Upper lobe of left lung (tissue), 6 donors: ENCODE results near the gene DDX18. TPM values are rescaled to one million over a fixed set of nuclear protein-coding genes. Genes with fewer than 3 reads are reported as not detected.

Source experiments
- ATAC-seq, 2 donors: fragments of 200-7000 bp; cut with Tn5 transposase; one replicate each; pipeline ENCODE4 v1.9.1; 2022; ENCODE audit warnings: mild to moderate bottlenecking in 2 of 2, moderate library complexity in 2 of 2; ENCODE audit not compliant: low FRiP score in 2 of 2
- DNase-seq, 2 donors: peaks; one replicate each; pipeline ENCODE4 v3.0.0-alpha.2; 2019 to 2020
- H3K27ac ChIP-seq, 4 donors: fragments of 200-600 bp; sonication (generic); one replicate each; pipeline ENCODE4 v1.5.1; 2016 to 2019
- H3K27me3 ChIP-seq, 4 donors: fragments of 200-600 bp; sonication (generic); one replicate each; pipeline ENCODE4 v1.5.1; 2017 to 2019
- H3K36me3 ChIP-seq, 4 donors: fragments of 200-600 bp; sonication (generic); one replicate each; pipeline ENCODE4 v1.5.1; 2016 to 2019
- H3K4me1 ChIP-seq, 4 donors: fragments of 200-600 bp; sonication (generic); one replicate each; pipeline ENCODE4 v1.5.1; 2018 to 2019
- H3K4me3 ChIP-seq, 4 donors: fragments of 200-600 bp; sonication (generic); one replicate each; pipeline ENCODE4 v1.5.1; 2017 to 2019; ENCODE audit warnings: mild to moderate bottlenecking in 2 of 4, moderate library complexity in 1 of 4
- H3K9me3 ChIP-seq, 4 donors: fragments of 200-600 bp; sonication (generic); one replicate each; pipeline ENCODE4 v1.5.1; 2018 to 2019
- EP300 ChIP-seq, 4 donors: sonication (generic); formaldehyde crosslinking; IDR thresholded peaks; one replicate each; pipeline ENCODE4 v1.5.1; 2017; ENCODE audit warnings: antibody characterized with exemption in 4 of 4, control low read depth in 2 of 4
- POLR2A ChIP-seq, 4 donors: fragments of 450-650 bp; IDR thresholded peaks; one replicate each; pipeline ENCODE4 v1.5.1; 2016 to 2017; ENCODE audit warnings: antibody characterized with exemption in 4 of 4, mild to moderate bottlenecking in 2 of 4
- POLR2AphosphoS5 ChIP-seq, 2 donors: sonication (generic); formaldehyde crosslinking; IDR thresholded peaks; one replicate each; pipeline ENCODE4 v1.5.1; 2017; ENCODE audit warnings: antibody characterized with exemption in 2 of 2
- WGBS, 2 donors: methylation state at CpG; one replicate each; pipeline ENCODE4 v1.1.5; 2017 to 2018; 5-methylcytosine and 5-hydroxymethylcytosine counted together
- total RNA-seq, 6 donors: library from RNA; depleted of rRNA in 4 of 6; stranded (reverse); fragments of >200 nt in 4 of 6; gene quantifications; one replicate each; pipeline versions ENCODE4 v1.1.0 to v1.2.1, GENCODE V29; 2016 to 2021
- TF ChIP-seq, protein P1 (sequence below), 6 experiments: fragments of 450-650 bp in 4 of 6; fragments of 200-600 bp in 2 of 6; sonication (generic) in 2 of 6; IDR thresholded peaks; one replicate each; pipeline ENCODE4 v1.5.1; 2016 to 2019; ENCODE audit warnings: antibody characterized with exemption in 6 of 6
- donor health status: DM: no; HTN: no; CAD: no; lungs with moderate emphysema.
- donor health status: DM: no; HTN: yes; CAD: no; lungs with severe emphysema.

DDX18 gene
- total RNA-seq, 6 donors from 2014 or later = 16.4 to 65.8 (median 46.7) TPM

DNA sequence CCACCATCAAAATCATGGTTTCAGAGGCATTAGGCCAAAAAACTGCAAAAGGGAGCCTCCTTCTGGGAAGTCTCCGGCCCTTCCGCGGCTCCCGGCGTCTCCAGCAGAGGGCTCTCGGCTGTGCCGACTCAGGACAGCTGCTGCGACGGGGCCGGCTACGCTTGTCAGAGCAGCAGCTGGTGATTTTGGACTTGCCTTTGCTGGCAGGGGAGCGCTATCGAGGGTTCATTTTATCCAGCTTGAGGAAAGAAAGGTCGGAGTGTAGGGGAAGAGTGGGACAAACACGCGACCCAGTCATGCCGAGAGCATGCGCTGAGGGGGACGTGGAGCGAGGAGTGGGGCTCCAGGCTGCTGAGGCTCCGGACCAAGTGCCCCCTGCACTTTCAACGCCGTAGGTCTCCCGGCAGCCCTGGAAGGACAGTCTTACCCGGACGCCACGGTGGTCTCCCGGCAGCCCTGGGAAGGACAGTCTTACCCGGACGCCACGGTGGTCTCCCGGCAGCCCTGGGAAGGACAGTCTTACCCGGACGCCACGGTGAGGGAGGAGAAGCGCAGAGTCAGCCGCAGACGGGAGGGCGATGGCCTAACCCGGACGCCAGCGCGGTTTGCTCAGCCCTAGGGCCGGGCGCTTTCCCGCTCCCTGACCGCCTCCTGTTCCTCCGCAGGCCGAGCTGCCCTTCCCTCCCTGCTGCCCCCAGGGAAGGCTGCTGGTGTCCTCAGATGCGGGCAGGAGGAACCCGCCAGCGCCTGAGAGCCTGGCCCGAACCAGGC lies 21.7 kb downstream of the DDX18 start:
- H3K9me3 ChIP-seq = no peaks in the 10 kb centered on the region
- peaks cover 6 to 11% (median 7%) of the 10 kb centered on the region in 4 donors for H3K4me1 ChIP-seq
- 5 to 9% methylated on average over 16 to 46 of the region's 53 CpGs for whole genome bisulfite sequencing, 2 donors
- ATAC-seq = peak; percentile 93 to 96
- TF ChIP-seq, protein P1, sequence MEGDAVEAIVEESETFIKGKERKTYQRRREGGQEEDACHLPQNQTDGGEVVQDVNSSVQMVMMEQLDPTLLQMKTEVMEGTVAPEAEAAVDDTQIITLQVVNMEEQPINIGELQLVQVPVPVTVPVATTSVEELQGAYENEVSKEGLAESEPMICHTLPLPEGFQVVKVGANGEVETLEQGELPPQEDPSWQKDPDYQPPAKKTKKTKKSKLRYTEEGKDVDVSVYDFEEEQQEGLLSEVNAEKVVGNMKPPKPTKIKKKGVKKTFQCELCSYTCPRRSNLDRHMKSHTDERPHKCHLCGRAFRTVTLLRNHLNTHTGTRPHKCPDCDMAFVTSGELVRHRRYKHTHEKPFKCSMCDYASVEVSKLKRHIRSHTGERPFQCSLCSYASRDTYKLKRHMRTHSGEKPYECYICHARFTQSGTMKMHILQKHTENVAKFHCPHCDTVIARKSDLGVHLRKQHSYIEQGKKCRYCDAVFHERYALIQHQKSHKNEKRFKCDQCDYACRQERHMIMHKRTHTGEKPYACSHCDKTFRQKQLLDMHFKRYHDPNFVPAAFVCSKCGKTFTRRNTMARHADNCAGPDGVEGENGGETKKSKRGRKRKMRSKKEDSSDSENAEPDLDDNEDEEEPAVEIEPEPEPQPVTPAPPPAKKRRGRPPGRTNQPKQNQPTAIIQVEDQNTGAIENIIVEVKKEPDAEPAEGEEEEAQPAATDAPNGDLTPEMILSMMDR (IDR thresholded peaks at IDR 0.05) = peak; percentile 61 to 77 (median 68)
- no peak for TF ChIP-seq POLR2A (IDR thresholded peaks at IDR 0.05)
- no peaks in the 10 kb centered on the region for H3K27me3 ChIP-seq
- DNase-seq = peak; percentile 84 to 95
- H3K4me3 ChIP-seq = peak overlapping the region; percentile 3 to 52 (median 42)
- H3K27ac ChIP-seq = peak overlapping the region; percentile 22 to 69 (median 50)
- H3K36me3 ChIP-seq = peaks cover 0 to 22% (median 4%) of the 10 kb centered on the region in 4 donors

DNA sequence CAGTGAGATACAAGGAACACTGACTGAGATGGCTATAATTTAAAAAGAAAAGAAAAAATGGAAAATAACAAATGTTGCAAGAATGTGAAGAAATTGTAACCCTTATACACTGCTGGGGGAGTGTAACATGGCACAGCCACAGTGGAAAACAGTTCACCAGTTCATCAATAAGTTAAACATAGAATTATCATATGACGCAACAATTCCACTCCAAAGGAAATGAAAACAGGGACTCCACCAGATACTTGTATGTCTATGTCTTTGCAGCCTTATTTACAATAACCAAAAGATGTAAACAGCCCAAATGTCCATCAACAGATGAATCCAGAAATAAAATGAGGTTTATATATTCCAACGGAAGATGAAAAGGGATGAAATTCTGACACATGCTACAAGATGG lies 30.8 kb downstream of the DDX18 start:
- TF ChIP-seq EP300 (IDR thresholded peaks at IDR 0.05) (no peak), POLR2A (IDR thresholded peaks at IDR 0.05) (no peak), POLR2AphosphoS5 (IDR thresholded peaks at IDR 0.05) (no peak)
- 76 to 80% methylated on average over 2 of the region's 2 CpGs for WGBS, 2 donors

GRCh38 chr2:117850015-117850414 lies 35.5 kb downstream of the DDX18 start:
- TF ChIP-seq EP300 (IDR thresholded peaks at IDR 0.05) = no peak
- TF ChIP-seq POLR2A (IDR thresholded peaks at IDR 0.05) = no peak
- TF ChIP-seq, protein P1 (IDR thresholded peaks at IDR 0.05) = no peak
- Histone ChIP-seq H3K4me3 (no peak overlapping the region), H3K4me1 (no peaks in the 10 kb centered on the region), H3K27me3 (no peaks in the 10 kb centered on the region), H3K9me3 (no peaks in the 10 kb centered on the region), H3K36me3 (no peaks in the 10 kb centered on the region), H3K27ac (no peak overlapping the region)
- DNase-seq (no peak), ATAC-seq (no peak)
- 11 to 14% methylated on average over 7 of the region's 7 CpGs for WGBS, 2 donors

More for the DNA sequence above, 30.8 kb downstream of the DDX18 start:
- H3K4me3 ChIP-seq = no peak overlapping the region
- DNase-seq (no peak), ATAC-seq (no peak)
- H3K27me3 ChIP-seq = no peaks in the 10 kb centered on the region
- no peaks in the 10 kb centered on the region for H3K4me1 ChIP-seq
- H3K9me3 ChIP-seq = no peaks in the 10 kb centered on the region
- no peaks in the 10 kb centered on the region for H3K36me3 ChIP-seq
- no peak overlapping the region for H3K27ac ChIP-seq

- H3K4me3 ChIP-seq = no peak overlapping the region
- H3K4me1 ChIP-seq = no peaks in the 10 kb centered on the region
- H3K27me3 ChIP-seq = no peaks in the 10 kb centered on the region
- H3K9me3 ChIP-seq = no peaks in the 10 kb centered on the region
- ATAC-seq = no peak
- no peak overlapping the region for H3K27ac ChIP-seq
- no peak for TF ChIP-seq POLR2A (IDR thresholded peaks at IDR 0.05)
- no peak for TF ChIP-seq POLR2AphosphoS5 (IDR thresholded peaks at IDR 0.05)
- TF ChIP-seq, protein P1 (IDR thresholded peaks at IDR 0.05) = no peak
- no peak for TF ChIP-seq EP300 (IDR thresholded peaks at IDR 0.05)
- DNase-seq = no peak
- WGBS, 2 donors = 6 to 8% methylated on average over 4 of the region's 4 CpGs
- no peaks in the 10 kb centered on the region for H3K36me3 ChIP-seq
Measured at GRCh38 chr2:117850461-117850860, 36.0 kb downstream of the DDX18 start.

- Histone ChIP-seq H3K27me3 (no peaks in the 10 kb centered on the region), H3K4me1 (no peaks in the 10 kb centered on the region), H3K9me3 (no peaks in the 10 kb centered on the region), H3K36me3 (no peaks in the 10 kb centered on the region), H3K27ac (no peak overlapping the region), H3K4me3 (no peak overlapping the region)
- no peak for DNase-seq
- TF ChIP-seq POLR2A (IDR thresholded peaks at IDR 0.05) (no peak), POLR2AphosphoS5 (IDR thresholded peaks at IDR 0.05) (no peak), EP300 (IDR thresholded peaks at IDR 0.05) (no peak)
- TF ChIP-seq, protein P1 (IDR thresholded peaks at IDR 0.05) = no peak
- 31 to 36% methylated on average over 3 of the region's 3 CpGs for WGBS, 2 donors
- no peak for ATAC-seq
Measured at GRCh38 chr2:117851969-117852368, 37.5 kb downstream of the DDX18 start.
